ACC112 (cell line): ENCODE data around the gene DPM2.

Experiments used
- H2AFZ ChIP-seq: fragments of 200-600 bp; sonication (generic); one replicate; pipeline ENCODE4 v1.6.0; 2017; ENCODE audit warnings: antibody characterized with exemption, low read length; ENCODE audit not compliant: unreplicated experiment
- H3K27ac ChIP-seq: fragments of 200-600 bp; sonication (generic); 2 replicates; pipeline ENCODE4 v1.5.1; 2014; ENCODE audit warnings: low read depth, mild to moderate bottlenecking, antibody characterized with exemption, low read length, moderate library complexity
- H3K27me3 ChIP-seq: fragments of 200-600 bp; sonication (generic); 2 replicates; pipeline ENCODE4 v1.6.1; 2014; ENCODE audit warnings: mild to moderate bottlenecking, antibody characterized with exemption, low read length, moderate library complexity, mixed read lengths; ENCODE audit not compliant: insufficient read depth
- H3K36me3 ChIP-seq: fragments of 200-600 bp; sonication (generic); 2 replicates; pipeline ENCODE4 v1.6.1; 2016; ENCODE audit warnings: mild to moderate bottlenecking, antibody characterized with exemption, low read length, moderate library complexity, mixed read lengths; ENCODE audit not compliant: insufficient read depth
- H3K4me1 ChIP-seq: fragments of 200-600 bp; sonication (generic); one replicate; pipeline ENCODE4 v1.6.1; 2016; ENCODE audit warnings: low read length, mixed read lengths; ENCODE audit not compliant: insufficient read depth, unreplicated experiment, control insufficient read depth
- H3K4me3 ChIP-seq: fragments of 200-600 bp; sonication (generic); 2 replicates; pipeline ENCODE4 v1.5.1; 2014; ENCODE audit warnings: mild to moderate bottlenecking, low read depth, low read length
- H3K79me2 ChIP-seq: fragments of 200-600 bp; sonication (generic); one replicate; pipeline ENCODE4 v1.6.0; 2016; ENCODE audit warnings: low read length; ENCODE audit not compliant: control insufficient read depth, unreplicated experiment, insufficient read depth

Gene DPM2

DNA sequence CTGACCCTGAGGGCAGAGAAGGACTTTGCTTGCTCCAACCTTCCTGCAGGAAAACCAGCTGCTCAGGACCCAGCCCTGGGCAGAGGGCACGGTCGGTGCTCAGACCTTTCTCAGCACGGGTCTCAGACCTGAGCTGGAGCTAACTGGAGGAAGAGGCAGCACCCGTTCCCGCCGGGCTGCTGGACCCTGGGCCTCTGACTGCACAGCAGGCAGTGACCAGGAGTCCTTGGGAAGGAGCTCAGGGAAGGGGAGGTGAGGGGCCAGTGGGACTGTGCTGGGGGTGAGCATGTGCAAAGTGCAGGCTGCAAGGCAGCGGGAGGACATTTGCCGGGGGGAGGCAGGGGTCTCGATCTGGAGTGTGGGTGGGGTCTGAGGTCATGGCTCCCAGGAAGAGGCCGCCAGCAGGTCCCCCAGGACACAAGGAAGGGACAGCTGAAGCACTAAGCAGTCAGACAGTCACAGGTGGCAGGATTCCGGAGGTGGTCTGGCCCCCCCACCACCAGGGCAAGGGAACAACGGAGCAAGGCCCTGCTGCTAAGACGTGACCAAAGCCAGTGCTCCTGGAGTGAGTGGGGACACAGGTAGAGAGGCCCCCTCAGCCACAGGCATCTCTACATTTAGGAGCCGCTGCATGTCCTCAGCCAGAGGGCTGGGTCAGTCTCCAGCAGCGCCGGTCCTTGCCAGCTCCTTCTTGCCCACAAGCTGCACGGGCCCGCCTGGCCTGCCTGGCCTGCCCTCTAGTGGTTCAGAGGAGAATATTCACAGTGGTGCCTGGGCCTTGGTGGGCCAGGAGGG lies 4.8 kb upstream of the DPM2 start:
- H3K27ac ChIP-seq = no peak overlapping the region
- no peaks in the 10 kb centered on the region for H3K36me3 ChIP-seq
- H3K4me1 ChIP-seq = no peaks in the 10 kb centered on the region
- H3K79me2 ChIP-seq = peaks cover 1% of the 10 kb centered on the region
- no peak overlapping the region for H2AFZ ChIP-seq
- H3K27me3 ChIP-seq = no peaks in the 10 kb centered on the region
- H3K4me3 ChIP-seq = no peak overlapping the region

DNA sequence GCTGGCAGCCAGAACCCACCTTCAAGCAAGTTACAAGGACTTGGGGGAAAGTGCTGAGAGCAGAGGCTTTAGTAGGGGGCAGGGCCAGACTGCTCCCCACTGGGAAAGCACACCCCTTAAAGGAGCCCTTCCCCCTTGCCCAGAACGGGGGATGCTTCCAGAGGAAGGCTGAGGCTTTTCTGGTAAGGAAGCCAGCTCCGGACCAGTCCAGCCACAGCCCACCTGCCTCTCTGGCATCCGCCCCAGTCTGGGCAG lies 4.2 kb upstream of the DPM2 start:
- Histone ChIP-seq H3K27me3 (no peaks in the 10 kb centered on the region), H3K79me2 (peaks cover 6% of the 10 kb centered on the region), H3K4me1 (no peaks in the 10 kb centered on the region), H3K36me3 (no peaks in the 10 kb centered on the region), H3K4me3 (no peak overlapping the region), H3K27ac (no peak overlapping the region), H2AFZ (no peak overlapping the region)

DNA sequence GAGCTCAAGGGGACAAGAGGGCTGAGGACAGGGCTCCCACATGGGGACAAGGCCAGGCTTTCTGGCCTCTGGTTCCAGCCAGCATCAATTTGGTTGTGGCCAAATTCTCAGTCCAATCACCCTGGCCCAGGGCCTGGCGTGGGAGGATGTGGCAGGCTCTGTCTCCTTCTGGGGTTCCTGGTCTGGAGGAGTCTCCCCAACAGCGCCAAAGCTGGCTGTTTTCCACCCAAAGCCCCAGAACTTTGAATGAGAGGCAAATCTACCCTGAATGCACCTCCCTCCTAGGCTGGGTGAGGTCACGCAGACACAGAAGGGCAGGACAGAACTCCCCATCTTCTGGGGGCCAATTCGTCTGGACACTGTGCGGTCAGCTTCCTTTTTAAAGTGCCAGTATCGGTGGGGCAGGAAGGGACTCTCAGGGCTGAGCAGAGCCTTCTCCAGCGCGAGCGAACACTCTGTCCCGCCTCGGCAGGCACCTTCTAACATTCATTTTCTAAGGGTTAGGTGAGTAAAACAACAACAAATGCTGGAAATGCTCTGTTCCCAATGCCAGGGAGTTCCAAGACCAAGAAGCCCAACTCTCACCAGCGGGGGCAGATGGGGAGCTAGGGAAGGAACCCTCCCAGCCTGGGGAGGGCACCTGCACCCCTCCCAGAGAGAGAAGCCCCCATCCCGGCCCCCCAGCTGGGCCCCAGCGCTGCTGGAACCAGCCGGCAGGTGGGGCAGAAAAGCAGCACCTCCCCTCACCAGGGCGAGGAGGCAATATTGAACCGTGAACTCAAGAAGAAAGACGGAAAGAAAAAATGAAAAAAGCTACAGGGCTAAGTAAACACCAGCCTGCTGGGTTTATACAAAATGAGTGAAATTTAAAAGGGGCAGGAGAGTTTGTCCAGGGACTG lies 3.7 kb upstream of the DPM2 start:
- Histone ChIP-seq H3K36me3 (no peaks in the 10 kb centered on the region), H3K79me2 (peaks cover 12% of the 10 kb centered on the region), H2AFZ (no peak overlapping the region), H3K27me3 (no peaks in the 10 kb centered on the region), H3K27ac (no peak overlapping the region), H3K4me3 (no peak overlapping the region), H3K4me1 (peaks cover 5% of the 10 kb centered on the region)

DNA sequence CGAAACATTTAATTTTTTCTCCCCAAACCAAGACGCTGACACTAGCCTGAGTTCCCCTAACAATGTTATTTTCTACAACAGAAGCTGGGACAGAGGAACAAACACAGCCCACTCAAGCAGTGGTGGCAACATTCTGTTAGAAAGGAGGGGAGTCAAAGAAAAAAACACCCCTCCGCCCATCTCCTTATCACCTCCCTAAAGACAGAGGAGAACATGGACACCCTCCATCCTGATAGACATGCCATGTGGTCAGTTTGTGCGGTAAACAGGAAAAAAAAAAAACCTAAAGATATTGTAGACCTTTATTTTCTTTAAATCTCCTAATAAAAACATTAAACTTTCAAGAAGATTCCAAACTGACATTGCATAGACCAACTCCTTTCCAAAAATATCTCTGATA lies 2.9 kb upstream of the DPM2 start:
- Histone ChIP-seq H3K27me3 (no peaks in the 10 kb centered on the region), H3K4me3 (no peak overlapping the region), H2AFZ (no peak overlapping the region), H3K27ac (no peak overlapping the region), H3K36me3 (no peaks in the 10 kb centered on the region), H3K4me1 (peaks cover 12% of the 10 kb centered on the region), H3K79me2 (peaks cover 19% of the 10 kb centered on the region)

DNA sequence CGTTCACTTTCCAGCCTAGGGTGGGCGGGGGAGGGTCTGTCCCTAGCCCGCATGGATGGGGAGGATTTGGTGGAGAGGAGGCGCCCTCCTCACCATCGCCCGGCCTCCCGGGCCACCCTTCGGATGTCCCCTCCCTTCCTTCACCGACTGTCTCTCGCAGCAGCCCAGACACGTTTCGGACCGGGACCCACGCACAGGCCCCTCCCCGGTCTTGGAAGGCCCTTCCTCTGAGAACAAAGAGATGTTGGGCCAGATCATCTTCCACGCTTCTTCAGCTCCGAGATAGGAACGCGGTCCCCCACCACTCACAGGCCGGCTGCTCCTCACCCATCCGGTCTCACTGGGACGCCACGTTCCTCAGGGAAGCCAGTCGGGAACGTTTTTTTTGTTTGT lies 640 bp upstream of the DPM2 start:
- H3K4me1 ChIP-seq = peaks cover 20% of the 10 kb centered on the region
- H3K79me2 ChIP-seq = peaks cover 35% of the 10 kb centered on the region
- no peaks in the 10 kb centered on the region for H3K36me3 ChIP-seq
- H3K27me3 ChIP-seq = no peaks in the 10 kb centered on the region
- H2AFZ ChIP-seq = no peak overlapping the region
- no peak overlapping the region for H3K27ac ChIP-seq
- H3K4me3 ChIP-seq = peak overlapping the region; percentile 86; the same call in 1 of the 2 replicates

DNA sequence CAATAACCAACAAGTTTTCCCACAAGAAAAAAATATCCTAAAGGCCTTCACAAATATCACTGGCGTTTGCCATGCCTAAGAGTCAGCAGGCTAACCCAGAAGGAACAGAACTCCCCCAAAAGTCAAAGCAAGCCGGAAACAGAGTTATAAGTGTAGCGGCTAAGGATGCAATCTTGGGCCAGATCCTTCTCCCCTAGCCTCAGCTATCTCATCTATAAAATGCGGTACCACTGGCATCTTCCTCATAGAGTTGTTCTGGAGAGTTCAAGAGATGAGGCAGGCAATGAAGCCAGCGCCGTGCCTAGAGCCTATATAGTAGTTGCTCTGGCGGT lies 632 bp downstream of the DPM2 start:
- H2AFZ ChIP-seq = no peak overlapping the region
- peaks cover 35% of the 10 kb centered on the region for H3K79me2 ChIP-seq
- no peaks in the 10 kb centered on the region for H3K27me3 ChIP-seq
- H3K4me3 ChIP-seq = peak overlapping the region; percentile 86
- H3K4me1 ChIP-seq = peaks cover 27% of the 10 kb centered on the region
- no peaks in the 10 kb centered on the region for H3K36me3 ChIP-seq
- peak overlapping the region; percentile 32 for H3K27ac ChIP-seq

DNA sequence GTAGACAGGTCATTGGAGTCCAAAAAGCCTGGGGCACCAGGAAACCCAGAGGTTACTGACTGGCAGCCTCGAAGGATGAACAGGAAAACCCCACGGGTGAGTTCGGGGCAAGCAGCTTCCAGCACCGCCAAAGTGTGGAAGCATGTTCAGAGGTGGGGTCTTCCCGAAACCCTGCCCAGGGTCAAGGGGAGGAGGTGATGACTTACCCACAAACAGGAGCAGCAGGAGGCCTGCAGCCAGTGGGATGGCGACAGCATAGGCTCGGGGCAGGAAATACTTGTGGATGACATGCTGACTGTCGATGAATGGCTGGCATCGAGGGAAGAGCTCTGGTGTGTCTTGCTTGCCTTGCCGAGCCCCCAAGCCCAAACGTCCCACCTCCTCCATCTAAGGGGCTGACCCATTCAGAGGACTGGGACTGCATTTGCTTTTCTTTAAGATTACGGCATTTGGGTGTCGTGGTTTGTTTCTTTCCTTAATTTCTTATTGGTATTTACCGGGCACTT lies 1.3 kb downstream of the DPM2 start:
- Histone ChIP-seq H2AFZ (no peak overlapping the region), H3K27me3 (no peaks in the 10 kb centered on the region), H3K79me2 (peaks cover 35% of the 10 kb centered on the region), H3K36me3 (no peaks in the 10 kb centered on the region), H3K27ac (peak overlapping the region; percentile 32; the same call in 1 of the 2 replicates), H3K4me1 (peaks cover 34% of the 10 kb centered on the region), H3K4me3 (peak overlapping the region; percentile 86)

DNA sequence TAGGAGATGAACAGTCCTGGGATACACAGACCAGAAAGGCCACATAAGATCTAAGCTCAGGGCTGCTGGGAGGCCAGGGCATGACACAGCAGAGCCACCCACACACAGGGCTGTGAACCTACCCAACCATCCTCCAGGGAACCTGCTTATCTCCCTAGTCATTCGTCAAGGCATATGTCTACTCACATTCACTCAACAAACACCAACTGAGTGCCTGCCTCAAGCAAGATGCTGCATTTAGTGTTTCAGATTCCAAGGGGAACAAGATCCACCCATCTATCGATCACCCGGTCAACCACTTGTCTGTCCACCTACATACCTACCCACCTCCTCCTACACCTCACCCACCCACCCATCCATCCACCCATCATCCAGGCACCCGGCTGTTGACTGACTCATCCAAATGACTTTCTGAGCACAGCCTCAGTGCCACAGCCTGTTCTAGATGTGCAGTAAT lies 1.9 kb downstream of the DPM2 start:
- Histone ChIP-seq H3K27ac (peak overlapping the region; percentile 32; the same call in 1 of the 2 replicates), H3K79me2 (peaks cover 35% of the 10 kb centered on the region), H3K4me3 (peak overlapping the region; percentile 86), H3K4me1 (peaks cover 40% of the 10 kb centered on the region), H3K27me3 (no peaks in the 10 kb centered on the region), H3K36me3 (no peaks in the 10 kb centered on the region), H2AFZ (no peak overlapping the region)

DNA sequence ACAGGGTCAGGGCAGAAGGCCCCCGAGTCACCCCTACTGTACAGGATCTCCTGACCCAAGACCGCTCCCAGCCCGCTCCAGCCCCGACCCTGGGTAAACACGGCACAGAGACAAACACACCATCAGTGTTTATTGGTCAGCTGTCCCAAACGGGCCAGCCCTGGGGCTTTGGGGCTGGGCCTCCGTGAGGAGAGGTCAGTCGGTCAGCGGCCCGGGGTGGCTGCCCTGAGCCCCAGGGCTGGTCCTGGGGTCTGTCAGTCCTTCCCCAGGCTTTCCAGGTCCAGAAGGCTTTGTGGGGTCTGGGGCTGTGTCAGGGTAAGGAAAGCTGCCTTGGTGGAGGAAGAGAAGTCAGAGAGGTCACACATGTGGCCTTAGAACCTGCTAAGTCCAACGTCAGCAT lies 2.7 kb downstream of the DPM2 start:
- H3K4me3 ChIP-seq = 0 out of 2 replicates have a peak overlapping the region, but pooled peaks have one; percentile 86
- no peaks in the 10 kb centered on the region for H3K27me3 ChIP-seq
- no peak overlapping the region for H2AFZ ChIP-seq
- peaks cover 40% of the 10 kb centered on the region for H3K4me1 ChIP-seq
- peaks cover 35% of the 10 kb centered on the region for H3K79me2 ChIP-seq
- H3K27ac ChIP-seq = peak overlapping the region; percentile 19; the same call in 1 of the 2 replicates
- H3K36me3 ChIP-seq = no peaks in the 10 kb centered on the region

DNA sequence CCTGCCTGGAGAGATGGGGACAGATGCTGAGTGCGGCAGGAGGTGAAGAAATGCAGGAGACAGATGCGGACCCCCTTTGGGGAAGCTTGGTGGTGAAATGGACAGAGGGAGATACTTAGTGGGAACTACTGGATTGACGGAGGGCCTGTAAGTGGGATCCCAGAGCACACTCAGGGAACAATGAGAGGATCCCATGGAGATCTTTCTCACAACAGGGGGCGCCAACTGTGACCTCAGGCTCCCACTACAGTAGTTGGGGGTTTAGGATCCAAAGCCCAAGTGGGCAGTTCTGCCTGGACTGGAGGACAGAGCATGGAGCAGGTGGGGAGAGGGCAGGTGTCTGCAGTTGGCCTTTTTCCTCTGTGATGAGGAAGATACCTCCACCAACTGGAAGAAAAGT lies 3.4 kb downstream of the DPM2 start:
- H2AFZ ChIP-seq = no peak overlapping the region
- peaks cover 40% of the 10 kb centered on the region for H3K4me1 ChIP-seq
- H3K27ac ChIP-seq = no peak overlapping the region
- no peak overlapping the region for H3K4me3 ChIP-seq
- no peaks in the 10 kb centered on the region for H3K36me3 ChIP-seq
- peaks cover 35% of the 10 kb centered on the region for H3K79me2 ChIP-seq
- H3K27me3 ChIP-seq = no peaks in the 10 kb centered on the region
